Right lobe of liver (tissue), 4 donors: ENCODE results near the gene SYNGR1.
A peak's percentile ranks its signal among the peaks of the same experiment; 100 is the strongest.

ENCODE experiments used
- POLR2A ChIP-seq: fragments of 450-650 bp; IDR thresholded peaks from one replicate; pipeline ENCODE4 v1.6.1; 2017; ENCODE audit warnings: antibody characterized with exemption, mild to moderate bottlenecking
- TF ChIP-seq, protein P1 (sequence below), 4 donors: fragments of 200-600 bp in 3 of 4; fragments of 450-650 bp in 1 of 4; IDR thresholded peaks; one replicate each; pipeline versions ENCODE4 v1.5.1 to v1.8.0; 2016 to 2022; ENCODE audit warnings: antibody characterized with exemption in 4 of 4, mild to moderate bottlenecking in 2 of 4
- donor health status: DM: no; HTN: no; CAD: no.
- donor health status: DM: no; HTN: no; CAD: no.
- donor health status: DM: no; HTN: yes; CAD: no.

- TF ChIP-seq, protein P1, sequence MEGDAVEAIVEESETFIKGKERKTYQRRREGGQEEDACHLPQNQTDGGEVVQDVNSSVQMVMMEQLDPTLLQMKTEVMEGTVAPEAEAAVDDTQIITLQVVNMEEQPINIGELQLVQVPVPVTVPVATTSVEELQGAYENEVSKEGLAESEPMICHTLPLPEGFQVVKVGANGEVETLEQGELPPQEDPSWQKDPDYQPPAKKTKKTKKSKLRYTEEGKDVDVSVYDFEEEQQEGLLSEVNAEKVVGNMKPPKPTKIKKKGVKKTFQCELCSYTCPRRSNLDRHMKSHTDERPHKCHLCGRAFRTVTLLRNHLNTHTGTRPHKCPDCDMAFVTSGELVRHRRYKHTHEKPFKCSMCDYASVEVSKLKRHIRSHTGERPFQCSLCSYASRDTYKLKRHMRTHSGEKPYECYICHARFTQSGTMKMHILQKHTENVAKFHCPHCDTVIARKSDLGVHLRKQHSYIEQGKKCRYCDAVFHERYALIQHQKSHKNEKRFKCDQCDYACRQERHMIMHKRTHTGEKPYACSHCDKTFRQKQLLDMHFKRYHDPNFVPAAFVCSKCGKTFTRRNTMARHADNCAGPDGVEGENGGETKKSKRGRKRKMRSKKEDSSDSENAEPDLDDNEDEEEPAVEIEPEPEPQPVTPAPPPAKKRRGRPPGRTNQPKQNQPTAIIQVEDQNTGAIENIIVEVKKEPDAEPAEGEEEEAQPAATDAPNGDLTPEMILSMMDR (IDR thresholded peaks at IDR 0.05) = peak in 2 of 4 donors; percentile 6 to 20
- TF ChIP-seq POLR2A = peak; percentile 89
Measured at GRCh38 chr22:39319284-39320022, 30.3 kb upstream of the SYNGR1 start, which contains the start of gene RPL3.
